ENCODE results near the gene CSF2RB.

The CSF2RB gene

DNA sequence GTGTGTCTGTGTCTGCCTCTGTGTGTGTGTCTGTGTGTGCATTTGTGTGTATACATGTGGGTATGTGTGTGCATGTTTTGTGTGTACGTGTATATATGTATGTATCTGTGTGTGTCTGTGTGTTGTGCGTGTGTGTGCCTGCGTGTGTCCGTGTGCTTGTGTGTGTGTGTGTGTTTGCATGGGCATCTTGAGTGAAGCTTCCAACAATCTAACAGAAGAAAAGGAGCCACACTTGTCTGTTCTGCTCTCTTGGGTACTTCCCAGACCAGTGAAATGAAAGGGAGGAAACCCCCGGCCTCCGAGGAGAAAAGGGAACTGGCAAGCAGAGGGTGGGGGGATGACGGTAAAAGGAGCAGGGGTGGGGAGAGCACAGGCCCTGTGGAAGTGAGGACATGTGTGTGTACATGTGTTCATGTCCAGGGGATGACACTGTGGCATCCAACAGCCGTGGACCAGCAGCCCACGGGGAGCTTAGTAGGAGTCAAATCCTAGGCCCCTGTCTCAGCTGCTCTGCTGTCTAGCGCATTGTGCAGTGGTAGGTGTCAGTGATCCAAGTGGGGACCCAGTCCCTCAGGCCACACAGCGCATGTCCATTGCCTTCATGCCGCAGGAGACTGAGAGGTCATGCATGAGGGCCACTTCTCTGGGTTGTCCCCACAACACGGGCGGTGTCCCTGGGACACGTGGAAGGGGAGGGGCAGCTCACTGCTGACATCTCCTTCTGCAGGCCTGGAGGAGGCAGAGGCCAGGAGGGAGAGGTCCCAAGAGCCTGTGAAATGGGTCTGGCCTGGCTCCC is 8.1 kb downstream of the CSF2RB start:
- no peak for DNase-seq (ENCODE audit: low spot score)

DNA sequence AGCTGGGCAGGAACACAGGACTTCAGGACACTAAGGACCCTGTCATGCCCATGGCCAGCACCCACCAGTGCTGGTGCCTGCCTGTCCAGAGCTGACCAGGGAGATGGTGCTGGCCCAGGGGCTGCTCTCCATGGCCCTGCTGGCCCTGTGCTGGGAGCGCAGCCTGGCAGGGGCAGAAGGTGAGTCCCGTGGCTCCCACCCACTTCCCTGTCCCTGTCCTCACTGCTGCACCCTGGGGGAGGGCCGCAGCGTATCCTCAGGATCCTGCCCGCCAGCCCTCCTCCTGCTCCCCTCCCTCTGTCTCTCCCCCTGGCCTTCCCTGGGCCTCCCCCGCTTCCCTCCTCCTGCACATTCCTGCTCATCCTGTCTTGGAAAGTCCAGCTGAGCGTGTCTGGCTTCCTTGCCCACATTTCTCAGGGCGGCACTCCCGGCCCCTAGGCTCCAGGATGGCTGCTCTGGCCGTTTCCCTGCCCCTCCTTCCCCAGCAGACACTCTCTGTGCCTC is 8.7 kb downstream of the CSF2RB start:
- no peak for DNase-seq (ENCODE audit: low spot score)

DNA sequence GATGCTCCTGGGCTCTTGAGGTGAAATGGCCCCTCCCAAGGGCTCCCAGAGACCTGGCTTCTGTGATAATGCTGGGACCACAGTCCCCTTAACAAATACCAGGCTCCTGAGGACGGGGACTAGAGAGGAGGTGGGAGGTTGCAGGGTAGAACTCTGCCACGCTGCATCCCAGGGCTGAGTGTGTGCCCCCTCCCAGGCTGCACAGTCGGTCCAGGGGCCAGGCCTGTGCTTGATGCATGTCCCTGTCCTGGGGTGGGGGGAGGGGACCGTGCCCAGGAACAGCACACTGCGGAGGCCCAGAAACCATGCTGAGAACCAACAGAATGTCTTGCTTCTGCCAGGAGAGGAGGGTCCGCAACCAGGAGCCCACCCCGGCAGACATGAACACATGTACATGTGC is 9.3 kb downstream of the CSF2RB start:
- DNase-seq (ENCODE audit: low spot score): no peak

DNA sequence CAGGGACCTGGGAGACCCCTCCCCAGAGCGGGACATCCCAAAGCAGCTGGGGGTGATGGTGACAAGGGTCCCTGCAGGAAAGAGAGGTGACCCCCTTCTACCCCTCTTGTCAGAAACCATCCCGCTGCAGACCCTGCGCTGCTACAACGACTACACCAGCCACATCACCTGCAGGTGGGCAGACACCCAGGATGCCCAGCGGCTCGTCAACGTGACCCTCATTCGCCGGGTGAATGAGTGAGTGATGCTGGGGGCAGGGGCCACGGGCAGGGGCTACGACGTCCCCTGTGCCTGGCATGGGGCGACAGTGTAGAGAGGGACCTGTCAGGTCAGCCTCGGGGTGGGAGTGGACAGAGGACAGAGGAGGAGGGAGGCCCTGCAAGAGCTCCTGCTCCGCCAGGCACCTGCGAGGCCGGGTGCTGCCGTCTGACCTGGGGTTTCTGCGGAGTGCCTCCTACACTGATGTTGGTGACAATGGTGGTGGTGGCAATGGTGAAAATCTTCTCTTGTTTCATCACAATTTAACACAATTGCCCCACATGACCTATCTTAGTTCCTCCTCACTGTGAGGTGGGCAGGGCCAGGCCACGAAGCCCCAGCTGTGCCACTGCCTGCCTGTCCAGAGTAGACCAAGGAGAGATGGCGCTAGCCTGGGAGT is 9.8 kb downstream of the CSF2RB start:
- no peak for DNase-seq (ENCODE audit: low spot score)

DNA sequence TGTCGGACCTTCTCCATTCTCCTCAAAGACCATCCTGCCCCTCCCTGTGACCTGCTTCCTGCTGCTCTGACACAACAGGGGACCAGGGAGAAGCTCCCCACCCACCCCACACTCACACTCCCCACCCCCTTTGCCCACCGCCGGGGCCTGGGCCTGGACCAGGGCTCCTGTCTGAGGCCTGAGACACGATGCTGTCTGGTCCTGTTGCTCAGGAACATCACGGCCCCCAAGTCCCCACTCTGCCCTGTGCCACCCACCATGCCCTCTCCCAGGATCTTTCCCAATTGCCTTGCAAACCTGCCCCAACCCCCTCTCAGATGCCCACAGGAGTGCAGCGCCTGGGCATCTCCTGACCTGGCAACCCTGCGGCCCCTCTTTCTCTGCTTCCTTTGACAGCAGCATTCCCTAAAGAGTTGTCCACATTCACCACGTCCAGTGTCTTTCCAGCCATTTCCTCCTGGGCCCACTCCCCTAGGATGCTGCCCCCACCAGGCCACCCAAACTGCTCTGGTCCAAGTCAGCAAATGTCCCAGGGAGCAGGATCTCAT is 10.8 kb downstream of the CSF2RB start:
- no peak for DNase-seq (ENCODE audit: low spot score)

DNA sequence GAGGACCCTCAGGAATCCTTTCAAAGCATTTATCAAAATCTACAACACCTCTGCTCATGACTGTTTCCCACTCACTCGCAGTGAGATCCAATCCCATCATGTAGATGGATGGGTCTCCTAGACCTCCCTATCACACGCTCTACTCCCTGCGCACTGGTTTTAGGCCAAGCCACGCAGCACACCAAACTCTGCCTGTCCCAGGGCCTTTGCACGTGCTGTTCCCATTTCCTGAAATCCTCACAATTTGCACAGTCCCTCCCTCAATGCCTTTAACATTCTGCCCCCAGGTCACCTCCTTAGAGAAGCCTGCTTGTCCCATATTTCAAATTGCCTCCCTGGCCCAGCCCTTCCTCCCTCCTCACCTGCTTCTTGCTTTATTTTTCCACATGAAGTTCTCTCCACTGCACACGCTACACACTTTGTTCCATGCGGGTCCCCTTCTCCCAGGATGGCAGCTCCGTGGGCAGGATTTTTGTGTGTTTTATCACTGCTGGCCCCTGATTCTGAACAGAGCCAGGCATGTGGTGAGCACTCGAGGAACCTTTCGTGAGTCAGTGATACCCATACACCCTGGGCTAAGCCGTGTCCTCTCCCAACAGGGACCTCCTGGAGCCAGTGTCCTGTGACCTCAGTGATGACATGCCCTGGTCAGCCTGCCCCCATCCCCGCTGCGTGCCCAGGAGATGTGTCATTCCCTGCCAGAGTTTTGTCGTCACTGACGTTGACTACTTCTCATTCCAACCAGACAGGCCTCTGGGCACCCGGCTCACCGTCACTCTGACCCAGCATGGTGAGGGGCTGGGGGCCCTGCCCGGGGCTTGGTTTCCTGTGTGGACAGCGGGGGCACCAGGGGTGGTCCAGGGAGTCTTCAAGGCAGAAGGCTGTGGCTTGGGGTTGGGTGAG is 12.2 kb downstream of the CSF2RB start:
- DNase-seq (ENCODE audit: low spot score): no peak

DNA sequence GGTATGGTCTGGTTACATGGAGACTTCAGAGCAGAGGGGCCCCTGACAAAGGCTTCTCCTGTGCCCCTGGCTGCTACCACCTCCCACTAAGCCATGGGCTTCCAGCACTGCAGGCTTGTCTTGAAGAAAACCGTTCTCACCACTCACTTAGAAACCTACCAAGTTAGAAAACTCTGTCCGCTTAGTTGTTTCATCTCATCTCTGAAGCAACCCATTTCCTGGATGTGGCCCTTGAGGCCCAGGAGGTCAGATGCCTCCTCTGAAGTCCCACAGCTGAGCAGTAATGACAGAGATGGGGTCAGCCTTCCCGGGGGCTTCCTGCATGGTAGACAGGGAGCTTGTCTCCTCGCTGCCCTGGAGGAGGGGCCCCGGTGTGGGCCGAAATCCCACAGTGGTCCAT is 12.9 kb downstream of the CSF2RB start:
- DNase-seq (ENCODE audit: low spot score): no peak

DNA sequence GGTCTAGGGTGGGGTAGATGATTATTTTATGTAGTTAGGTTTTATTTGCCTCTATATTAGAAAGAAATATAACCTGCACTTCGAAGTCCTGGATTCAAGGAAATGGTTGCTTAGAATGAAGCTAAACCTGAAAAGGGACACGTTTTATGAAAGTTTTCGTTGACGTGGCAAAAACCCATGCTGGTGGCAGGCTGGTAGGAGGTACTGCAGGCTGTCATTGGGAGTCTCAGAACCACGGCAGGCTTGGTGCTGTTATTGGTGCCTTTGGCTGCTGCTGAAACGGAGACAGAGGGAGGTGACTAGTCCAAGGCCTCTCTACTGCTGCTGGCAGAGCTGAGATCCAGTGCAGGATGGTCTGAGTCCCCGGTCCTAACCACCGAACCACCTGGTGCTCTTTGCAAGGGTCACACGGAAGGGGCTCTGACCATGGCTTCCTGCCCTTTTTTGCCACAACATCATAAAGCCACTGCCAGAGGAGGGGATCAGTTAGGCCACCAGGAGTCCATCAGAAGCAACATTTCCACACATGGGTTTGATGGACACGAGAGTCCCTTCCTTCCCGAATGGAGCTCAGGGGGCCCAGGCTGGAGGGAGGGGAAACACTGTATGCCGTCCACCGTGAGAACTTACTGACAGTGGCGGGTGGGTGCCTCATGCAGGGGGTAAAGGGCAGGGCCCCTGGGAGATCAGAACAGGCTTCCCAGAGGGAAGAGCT is 13.4 kb downstream of the CSF2RB start:
- no peak for DNase-seq (ENCODE audit: low spot score)

DNA sequence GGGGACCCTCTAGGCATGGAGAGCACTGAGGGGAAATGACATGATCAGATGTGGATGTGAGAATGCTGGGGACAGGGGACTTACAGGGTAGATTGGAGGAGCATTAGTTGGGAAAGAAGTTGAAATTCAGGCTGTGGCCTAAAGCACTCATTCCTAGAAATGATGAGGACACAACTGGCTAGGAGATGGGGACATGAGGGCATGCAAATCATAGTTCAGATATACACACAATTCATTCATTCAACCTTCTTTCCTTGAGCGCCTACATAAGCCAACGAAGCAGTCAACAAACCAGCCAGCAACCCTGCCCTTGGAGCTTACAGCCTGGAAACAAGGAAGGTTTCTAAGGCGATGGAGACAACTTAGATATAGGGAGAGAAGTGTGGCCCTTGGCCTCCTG is 14.2 kb downstream of the CSF2RB start:
- no peak for DNase-seq (ENCODE audit: low spot score)

DNA sequence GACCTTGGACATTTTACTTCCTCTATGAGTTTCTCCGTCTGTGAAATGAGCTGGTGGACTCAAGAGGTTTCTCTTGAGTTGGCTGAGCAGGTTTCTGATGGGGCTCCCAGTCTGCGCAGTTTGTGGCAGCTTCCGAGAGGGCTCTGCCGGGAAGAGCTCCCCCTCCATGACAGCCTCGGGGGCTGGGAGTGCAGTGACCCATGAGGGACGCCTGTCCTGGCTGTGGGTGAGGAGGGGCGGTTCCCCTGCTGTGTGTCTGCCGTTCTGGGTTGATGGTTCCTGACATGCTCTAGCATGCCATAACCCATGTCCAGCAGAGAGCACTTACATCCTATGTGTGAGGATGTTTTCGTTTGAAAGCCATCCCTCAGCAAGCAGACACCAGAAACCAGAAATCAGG is 14.8 kb downstream of the CSF2RB start:
- no peak for DNase-seq (ENCODE audit: low spot score)

DNA sequence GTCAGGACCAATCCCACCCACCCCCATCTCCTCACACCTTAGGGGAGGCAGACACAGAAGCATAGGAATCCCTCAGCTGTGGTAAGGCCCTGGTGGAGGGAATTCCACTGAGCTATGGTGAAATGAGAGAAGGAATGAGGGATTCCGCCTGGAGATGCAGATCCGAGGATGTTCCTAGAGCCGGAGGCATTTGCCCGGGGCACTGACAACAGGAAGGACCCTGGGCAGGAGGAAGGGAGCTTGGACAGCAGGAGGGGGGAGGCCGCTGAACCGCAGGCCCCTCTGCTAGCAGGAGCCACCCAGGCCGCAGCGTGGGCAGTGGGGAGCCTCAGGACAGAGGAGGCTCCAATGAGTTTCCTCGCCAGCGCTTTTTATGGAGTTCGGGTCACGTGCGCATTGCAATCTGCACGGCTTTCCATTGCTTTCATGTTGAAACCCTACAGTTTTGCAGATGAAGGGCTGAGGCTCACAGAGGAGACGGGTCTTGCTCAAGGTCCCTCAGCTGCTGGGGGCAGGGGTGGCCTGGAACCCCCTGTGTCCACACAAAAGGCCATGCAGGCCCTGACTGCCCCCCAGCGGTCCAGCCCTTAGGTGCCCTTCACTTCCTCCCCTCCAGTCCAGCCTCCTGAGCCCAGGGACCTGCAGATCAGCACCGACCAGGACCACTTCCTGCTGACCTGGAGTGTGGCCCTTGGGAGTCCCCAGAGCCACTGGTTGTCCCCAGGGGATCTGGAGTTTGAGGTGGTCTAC is 15.5 kb downstream of the CSF2RB start:
- no peak for DNase-seq (ENCODE audit: low spot score)

DNA sequence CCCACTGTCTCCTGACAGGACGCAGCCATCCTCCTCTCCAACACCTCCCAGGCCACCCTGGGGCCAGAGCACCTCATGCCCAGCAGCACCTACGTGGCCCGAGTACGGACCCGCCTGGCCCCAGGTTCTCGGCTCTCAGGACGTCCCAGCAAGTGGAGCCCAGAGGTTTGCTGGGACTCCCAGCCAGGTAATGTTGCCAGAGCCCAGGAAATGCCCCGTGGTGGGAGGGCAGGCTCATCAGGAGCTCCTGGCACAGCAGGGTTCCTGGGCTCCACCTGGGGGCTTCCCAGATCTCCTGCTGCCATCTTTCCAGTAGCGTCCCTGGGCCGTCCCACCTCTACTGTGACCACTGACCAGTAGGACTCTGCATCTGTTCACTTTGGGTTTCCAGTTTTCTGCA is 16.2 kb downstream of the CSF2RB start:
- DNase-seq (ENCODE audit: low spot score): no peak

DNA sequence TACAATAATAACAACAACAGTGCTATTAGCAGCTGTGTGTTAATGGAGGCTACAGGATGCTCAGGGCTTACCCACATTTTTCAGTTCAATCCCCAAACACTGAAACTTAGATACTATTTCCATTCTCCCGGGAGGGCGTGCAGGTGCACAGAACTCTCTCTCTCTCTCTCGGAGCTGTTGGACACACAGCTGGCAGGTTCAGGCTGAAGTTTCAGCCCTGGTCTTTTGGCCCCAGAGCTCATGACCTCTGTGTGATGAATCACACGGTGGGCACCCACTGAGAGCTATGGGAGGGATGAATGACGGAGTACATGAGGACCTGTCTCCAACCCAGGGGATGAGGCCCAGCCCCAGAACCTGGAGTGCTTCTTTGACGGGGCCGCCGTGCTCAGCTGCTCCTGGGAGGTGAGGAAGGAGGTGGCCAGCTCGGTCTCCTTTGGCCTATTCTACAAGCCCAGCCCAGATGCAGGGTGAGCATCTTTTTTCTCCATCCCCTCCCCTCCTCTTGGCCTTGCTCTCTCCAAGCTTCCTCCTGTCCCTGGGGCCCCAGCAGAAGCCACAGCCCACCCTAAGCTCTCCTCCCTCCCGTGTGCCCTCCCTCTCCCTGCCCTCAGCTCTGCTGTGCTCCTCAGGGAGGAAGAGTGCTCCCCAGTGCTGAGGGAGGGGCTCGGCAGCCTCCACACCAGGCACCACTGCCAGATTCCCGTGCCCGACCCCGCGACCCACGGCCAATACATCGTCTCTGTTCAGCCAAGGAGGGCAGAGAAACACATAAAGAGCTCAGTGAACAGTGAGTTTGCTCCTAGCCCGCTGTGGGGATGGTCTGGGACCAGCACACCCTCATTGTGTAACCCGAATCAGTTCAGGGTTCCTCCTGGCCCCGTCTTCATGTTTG is 16.9 kb downstream of the CSF2RB start:
- DNase-seq (ENCODE audit: low spot score): no peak

DNA sequence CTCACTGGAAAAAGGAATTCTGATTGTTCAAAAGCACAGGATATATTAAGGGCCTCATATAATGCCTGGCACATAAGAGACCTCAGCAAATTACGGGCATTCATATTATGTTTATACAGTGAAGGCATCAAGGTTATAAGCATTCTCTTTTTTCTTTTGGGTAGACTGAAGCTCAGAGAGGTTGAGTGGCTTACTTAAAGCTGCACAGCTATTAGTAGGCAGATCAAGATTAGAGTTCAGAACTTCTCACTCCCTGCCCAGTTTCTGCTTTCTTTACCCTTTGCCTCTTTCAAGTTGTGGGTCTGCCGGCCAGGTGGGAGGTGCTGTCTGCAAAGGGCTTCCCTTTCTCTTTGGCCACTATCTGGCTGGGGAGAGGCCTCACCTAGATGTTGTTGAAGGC is 18.0 kb downstream of the CSF2RB start:
- DNase-seq (ENCODE audit: low spot score): no peak

DNA sequence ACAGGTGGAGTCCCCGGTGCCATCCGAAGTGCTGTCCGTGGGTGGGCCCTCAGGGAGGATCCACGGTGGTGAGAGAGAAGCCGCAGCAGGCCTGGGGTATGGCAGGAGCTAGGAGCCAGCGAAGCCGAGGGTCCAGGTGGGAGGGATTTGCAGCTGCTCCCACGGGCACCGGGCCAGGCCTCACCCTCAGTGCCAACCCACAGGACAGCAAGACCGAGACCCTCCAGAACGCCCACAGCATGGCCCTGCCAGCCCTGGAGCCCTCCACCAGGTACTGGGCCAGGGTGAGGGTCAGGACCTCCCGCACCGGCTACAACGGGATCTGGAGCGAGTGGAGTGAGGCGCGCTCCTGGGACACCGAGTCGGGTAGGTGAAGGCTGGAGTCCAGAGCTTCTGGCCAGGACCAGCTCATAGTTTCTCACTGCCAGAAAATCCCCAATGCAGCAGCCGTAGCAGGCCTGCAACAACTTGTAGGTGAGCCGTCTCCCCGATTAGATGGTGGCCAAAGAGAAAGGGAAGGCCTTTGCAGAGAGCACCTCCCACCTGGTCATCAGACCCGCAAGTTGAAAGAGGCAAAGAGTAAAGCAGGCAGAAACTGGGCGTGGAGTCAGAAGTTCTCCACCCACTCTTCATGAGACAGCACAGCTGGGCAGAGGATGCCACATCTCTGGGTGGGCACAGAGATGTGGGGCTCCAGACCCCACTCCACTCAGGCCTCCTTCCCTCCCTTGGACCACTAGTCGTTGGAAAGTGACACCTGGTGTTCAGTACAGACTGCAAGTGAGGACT is 20.4 kb downstream of the CSF2RB start:
- no peak for DNase-seq (ENCODE audit: low spot score)

DNA sequence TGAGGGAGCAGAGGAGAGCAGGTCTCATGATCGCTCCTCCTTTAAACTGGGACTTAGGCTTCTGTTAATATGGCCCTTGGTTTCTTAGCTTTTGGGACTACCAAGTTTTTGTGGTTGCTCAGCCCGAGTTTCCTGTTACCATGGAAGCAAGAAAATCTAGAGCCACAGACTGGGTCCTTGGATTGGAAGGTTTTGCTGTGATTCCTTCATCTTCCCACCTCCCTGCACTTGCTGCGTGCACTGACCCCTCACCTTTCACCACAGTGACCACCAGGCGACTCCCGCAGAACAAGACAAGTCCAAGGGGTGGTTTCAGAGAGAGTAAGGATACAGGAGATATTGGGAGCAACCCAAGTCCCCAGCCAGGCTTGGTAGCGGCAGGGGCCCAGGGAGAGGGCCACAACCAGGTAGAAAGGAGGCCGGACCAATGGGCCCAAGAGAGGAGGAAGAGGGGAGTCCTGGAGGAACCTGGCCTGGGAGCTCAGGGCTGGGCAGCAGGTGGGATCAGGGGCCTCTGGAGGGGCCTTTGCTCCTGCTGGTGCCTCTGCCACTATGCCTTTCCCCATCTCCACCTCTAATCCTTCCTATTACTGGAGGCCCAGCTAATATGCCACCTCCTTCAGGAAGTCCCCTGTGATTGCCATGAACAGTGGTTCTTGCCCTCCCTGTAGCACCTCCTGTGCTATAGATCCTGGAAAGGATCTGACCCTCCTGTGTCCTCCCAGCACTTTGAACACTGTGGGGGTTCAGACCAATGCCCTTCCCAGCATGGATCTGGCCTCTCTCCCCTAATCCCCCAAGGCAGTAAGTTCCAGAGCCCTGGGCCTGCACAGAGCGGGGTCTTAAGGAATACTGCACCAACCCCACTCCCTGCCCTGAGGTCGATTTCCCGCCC is 21.2 kb downstream of the CSF2RB start:
- DNase-seq (ENCODE audit: low spot score): no peak

DNA sequence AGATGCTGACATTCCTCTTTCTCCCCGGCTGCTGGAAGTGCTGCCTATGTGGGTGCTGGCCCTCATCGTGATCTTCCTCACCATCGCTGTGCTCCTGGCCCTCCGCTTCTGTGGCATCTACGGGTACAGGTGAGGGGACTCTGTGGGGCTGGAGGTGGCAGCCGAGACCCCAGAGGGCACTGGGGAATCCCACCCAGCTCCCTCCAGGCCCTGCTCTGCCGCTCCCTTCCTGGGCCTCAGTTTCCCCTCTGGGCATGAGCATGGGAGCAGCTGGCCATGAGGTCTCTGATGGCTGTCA is 21.8 kb downstream of the CSF2RB start:
- no peak for DNase-seq (ENCODE audit: low spot score)

DNA sequence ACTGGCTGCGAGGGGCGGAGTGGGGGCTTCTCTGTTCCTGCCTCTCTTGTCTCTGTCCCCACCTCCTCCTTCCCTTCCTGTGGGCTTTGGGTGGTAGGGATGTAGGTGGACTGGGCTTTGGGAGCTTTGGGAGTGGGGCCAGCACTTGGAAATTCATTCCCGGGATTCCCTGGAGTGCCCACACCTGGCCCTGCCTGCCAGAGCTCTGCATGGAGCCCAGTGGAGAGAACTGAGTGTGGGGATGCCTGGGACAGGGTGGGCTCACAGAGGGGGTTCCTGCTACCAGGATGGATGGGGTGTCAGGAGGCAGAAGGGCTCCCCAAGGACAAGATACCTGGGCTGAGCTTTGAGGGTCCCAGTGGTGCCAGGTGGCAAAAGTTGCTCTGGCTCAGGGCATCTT is 22.3 kb downstream of the CSF2RB start:
- DNase-seq (ENCODE audit: low spot score): no peak

Data from hepatic stellate cell (primary cell).